NCI-H2227 (cell line): ENCODE results near the gene THAP12.
"Not testable (repeated sequence)": the region's sequence is repeated elsewhere in the genome, so short reads cannot be mapped to it uniquely, and the experiment has no call there.

Experiments used
- DNase-seq: peaks from one replicate; lab custom pipeline; 2025; ENCODE audit not compliant: unreplicated experiment; lab: John Stamatoyannopoulos, UW

Gene THAP12

GRCh38 chr11:76380977-76381719, at the start of gene THAP12, which contains the start of gene GVQW3:
TSS of gene THAP12 (minus strand) at chr11:76381132. CDS start at chr11:76380836, 296 bp downstream.
TSS of gene GVQW3 (plus strand) at chr11:76381323. CDS start at chr11:76381829, 506 bp downstream.
- peak; percentile 99 for DNase-seq

GRCh38 chr11:76426660-76427059, 45.7 kb upstream of the THAP12 start:
- DNase-seq, result no peak

- no peak for DNase-seq
Observed at GRCh38 chr11:76424891-76425290, 44.0 kb upstream of the THAP12 start.

GRCh38 chr11:76424379-76424778, 43.4 kb upstream of the THAP12 start:
- DNase-seq, result no peak

- no peak for DNase-seq
Observed at GRCh38 chr11:76419896-76420295, 39.0 kb upstream of the THAP12 start.

- DNase-seq, result no peak
Observed at GRCh38 chr11:76415073-76415472, 34.1 kb upstream of the THAP12 start.

GRCh38 chr11:76410851-76411357, 30.0 kb upstream of the THAP12 start:
- DNase-seq, result no peak

GRCh38 chr11:76408171-76408965, 27.4 kb upstream of the THAP12 start:
- no peak for DNase-seq

- DNase-seq, result no peak
Observed at GRCh38 chr11:76406359-76406758, 25.4 kb upstream of the THAP12 start.

GRCh38 chr11:76401484-76401883, 20.6 kb upstream of the THAP12 start:
- DNase-seq, result not testable (repeated sequence)

GRCh38 chr11:76400967-76401366, 20.0 kb upstream of the THAP12 start:
- DNase-seq, result no peak

- no peak for DNase-seq
Observed at GRCh38 chr11:76397383-76397782, 16.5 kb upstream of the THAP12 start.

- DNase-seq, result no peak
Observed at GRCh38 chr11:76395296-76395695, 14.4 kb upstream of the THAP12 start.

GRCh38 chr11:76394411-76394810, 13.5 kb upstream of the THAP12 start:
- no peak for DNase-seq

- DNase-seq, result no peak
Observed at GRCh38 chr11:76392870-76393269, 11.9 kb upstream of the THAP12 start.

- DNase-seq, result no peak
Observed at GRCh38 chr11:76391811-76392475, 11.0 kb upstream of the THAP12 start.

GRCh38 chr11:76391021-76391420, 10.1 kb upstream of the THAP12 start:
- DNase-seq, result no peak

GRCh38 chr11:76388408-76388807, 7.5 kb upstream of the THAP12 start:
- DNase-seq, result no peak

GRCh38 chr11:76385903-76386302, 5.0 kb upstream of the THAP12 start:
- no peak for DNase-seq

- DNase-seq, result peak; percentile 36
Observed at GRCh38 chr11:76382209-76382608, 1.3 kb upstream of the THAP12 start.
